HUDEP-2 (cell line): ENCODE results near the gene ZNF473.
"Not testable (repeated sequence)": the region's sequence is repeated elsewhere in the genome, so short reads cannot be mapped to it uniquely, and the experiment has no call there.

Experiments
- DNase-seq, 76 experiments: peaks; one replicate each; lab custom pipeline; 2025; ENCODE audit not compliant: unreplicated experiment in 76 of 76; lab: John Stamatoyannopoulos, UW

ZNF473 gene

DNA sequence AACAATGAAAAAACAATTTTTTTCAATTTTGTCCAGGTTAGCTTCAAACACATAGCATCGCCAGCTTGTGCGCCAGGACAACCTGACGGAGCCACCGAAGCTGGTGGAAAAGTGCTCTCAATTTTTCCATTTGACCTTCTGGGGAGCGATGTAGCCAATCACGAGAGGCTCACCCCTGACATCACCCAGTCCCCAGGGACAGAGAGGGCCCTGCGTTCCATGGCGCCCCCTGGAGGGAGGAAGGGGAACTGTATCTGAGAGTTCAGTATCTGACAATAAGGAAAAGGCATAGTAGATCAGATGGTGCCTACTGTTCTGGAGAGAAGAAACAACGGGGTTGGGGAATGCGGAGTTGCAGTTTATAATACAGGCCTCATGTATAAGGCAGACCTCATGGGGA, 64.9 kb downstream of the ZNF473 start:
- DNase-seq = not testable (repeated sequence)

DNA sequence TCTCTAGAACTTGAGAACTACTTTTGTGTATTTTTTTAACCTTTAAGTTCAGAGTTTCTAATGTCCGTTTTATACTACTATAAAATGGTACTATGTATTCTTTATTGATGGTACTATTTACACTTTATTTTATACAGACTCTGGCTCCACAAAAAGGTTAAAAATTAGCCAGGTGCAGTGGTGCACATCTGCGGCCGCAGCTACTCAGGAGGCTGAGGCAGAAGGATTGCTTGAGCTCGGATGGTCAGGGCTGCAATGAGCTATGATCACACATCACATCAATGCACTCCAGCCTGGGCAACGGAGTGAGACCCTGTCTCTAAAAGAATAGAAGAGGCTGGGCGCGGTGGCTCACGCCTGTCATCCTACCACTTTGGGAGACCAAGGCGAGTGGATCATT, 66.0 kb downstream of the ZNF473 start:
- DNase-seq = not testable (repeated sequence)

DNA sequence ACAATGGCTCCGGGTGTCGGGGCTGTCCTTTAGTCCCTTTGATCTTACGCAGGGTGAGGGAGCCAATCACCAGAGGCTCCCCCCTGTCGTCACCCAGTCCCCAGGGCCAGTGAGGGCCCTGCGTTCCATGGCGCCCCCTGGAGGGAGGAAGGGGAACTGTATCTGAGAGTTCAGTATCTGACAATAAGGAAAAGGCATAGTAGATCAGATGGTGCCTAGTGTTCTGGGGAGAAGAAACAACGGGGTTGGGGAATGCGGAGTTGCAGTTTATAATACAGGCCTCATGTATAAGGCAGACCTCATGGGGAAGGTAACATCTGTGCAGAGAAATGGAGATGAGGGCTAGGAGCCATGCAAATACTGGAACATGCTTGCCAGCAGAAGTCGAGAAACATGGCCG, 66.8 kb downstream of the ZNF473 start:
- DNase-seq = not testable (repeated sequence)

DNA sequence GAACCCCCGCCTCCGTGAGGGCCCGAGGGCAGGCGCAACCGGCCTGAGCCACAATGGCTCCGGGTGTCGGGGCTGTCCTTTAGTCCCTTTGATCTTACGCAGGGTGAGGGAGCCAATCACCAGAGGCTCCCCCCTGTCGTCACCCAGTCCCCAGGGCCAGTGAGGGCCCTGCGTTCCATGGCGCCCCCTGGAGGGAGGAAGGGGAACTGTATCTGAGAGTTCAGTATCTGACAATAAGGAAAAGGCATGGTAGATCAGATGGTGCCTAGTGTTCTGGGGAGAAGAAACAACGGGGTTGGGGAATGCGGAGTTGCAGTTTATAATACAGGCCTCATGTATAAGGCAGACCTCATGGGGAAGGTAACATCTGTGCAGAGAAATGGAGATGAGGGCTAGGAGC, 72.1 kb downstream of the ZNF473 start:
- DNase-seq = not testable (repeated sequence)

DNA sequence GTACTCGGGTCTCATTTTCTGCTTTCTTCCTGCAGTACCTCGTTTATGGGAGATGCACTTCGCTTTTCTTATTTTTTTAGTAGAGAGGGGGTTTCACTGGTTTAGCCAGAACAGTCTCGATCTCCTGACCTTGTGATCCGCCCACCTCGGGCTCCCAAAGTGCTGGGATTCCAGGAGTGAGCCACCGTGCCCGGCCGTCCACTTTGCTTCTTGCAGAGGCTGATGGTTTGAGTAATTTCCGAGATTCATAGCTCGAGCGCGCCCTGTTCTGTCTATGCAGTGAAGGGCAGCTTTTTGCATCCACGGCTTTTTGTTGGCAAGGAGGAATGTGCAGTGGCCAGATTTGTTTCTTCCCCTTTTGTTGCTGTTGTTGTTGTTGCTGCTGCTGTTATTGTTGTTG, 73.1 kb downstream of the ZNF473 start:
- DNase-seq = not testable (repeated sequence)

DNA sequence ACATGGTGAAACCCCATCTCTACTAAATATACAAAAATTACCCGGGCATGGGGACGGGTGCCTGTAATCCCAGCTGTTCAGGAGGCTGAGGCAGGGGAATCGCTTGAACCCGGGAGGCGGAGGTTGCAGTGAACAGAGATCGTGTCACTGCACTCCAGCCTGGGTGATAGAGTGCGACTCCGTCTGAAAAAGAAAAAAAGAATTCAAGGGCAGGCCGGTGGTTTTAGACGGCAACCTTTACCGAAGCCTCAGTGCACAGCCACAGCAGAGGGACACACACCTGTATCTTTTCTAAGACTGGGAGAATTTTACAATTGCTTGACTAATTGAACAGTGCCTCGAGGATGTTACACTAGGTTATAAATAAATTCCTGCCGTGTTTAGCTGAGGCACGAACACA, 73.9 kb downstream of the ZNF473 start:
- not testable (repeated sequence) for DNase-seq

DNA sequence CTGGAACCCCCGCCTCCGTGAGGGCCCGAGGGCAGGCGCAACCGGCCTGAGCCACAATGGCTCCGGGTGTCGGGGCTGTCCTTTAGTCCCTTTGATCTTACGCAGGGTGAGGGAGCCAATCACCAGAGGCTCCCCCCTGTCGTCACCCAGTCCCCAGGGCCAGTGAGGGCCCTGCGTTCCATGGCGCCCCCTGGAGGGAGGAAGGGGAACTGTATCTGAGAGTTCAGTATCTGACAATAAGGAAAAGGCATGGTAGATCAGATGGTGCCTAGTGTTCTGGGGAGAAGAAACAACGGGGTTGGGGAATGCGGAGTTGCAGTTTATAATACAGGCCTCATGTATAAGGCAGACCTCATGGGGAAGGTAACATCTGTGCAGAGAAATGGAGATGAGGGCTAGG, 75.1 kb downstream of the ZNF473 start:
- DNase-seq = not testable (repeated sequence)
